Measurements from ENCODE around the gene CUL9. TPM values are rescaled to one million over a fixed set of nuclear protein-coding genes. Genes with fewer than 3 reads are reported as not detected.
A peak's percentile ranks its signal among the peaks of the same experiment; 100 is the strongest.
"Not testable (repeated sequence)": the region's sequence is repeated elsewhere in the genome, so short reads cannot be mapped to it uniquely, and the experiment has no call there.

Gene CUL9
- 8.3 and 15.7 TPM in 2 replicates for total RNA-seq (2014; rRNA removed; shearing (Covaris generic))

GRCh38 chr6:43181942-43182860 is at the start of gene CUL9:
Gene CUL9 (plus strand): TSS chr6:43182196. CDS start chr6:43184311, 2,115 bp downstream.
- H3K27ac ChIP-seq = peak within 1 kb of the TSS; percentile 34

GRCh38 chr6:43138267-43138666 is 43.7 kb upstream of the CUL9 start:
- no peak overlapping the region for H3K4me3 ChIP-seq
- no peak overlapping the region for H3K27ac ChIP-seq
- DNase-seq (ENCODE audit: low read depth in 1 of 2, low spot score in 2 of 2) = no peak
- peaks cover 8% of the 10 kb centered on the region for H3K36me3 ChIP-seq
- H3K4me1 ChIP-seq (replicated peaks) = peaks cover 4% of the 10 kb centered on the region
- no peaks in the 10 kb centered on the region for H3K9me3 ChIP-seq (replicated peaks)
- no peaks in the 10 kb centered on the region for H3K27me3 ChIP-seq (replicated peaks)

More at GRCh38 chr6:43181942-43182860, at the start of gene CUL9:
- peak within 1 kb of the TSS; percentile 58 for H3K4me3 ChIP-seq
- H3K4me1 ChIP-seq (replicated peaks) = peaks cover 16% of the 10 kb centered on the region
- H3K9me3 ChIP-seq (replicated peaks) = no peaks in the 10 kb centered on the region
- no peaks in the 10 kb centered on the region for H3K27me3 ChIP-seq (replicated peaks)
- peak; percentile 57 to 78 for DNase-seq (ENCODE audit: low read depth in 1 of 2, low spot score in 2 of 2)
- H3K36me3 ChIP-seq = peaks cover 83% of the 10 kb centered on the region

GRCh38 chr6:43139973-43140372 is 42.0 kb upstream of the CUL9 start:
- H3K27ac ChIP-seq; DNase-seq (ENCODE audit: low read depth in 1 of 2, low spot score in 2 of 2); H3K27me3 ChIP-seq (replicated peaks); H3K4me3 ChIP-seq; H3K9me3 ChIP-seq (replicated peaks): not testable (repeated sequence)
- peaks cover 11% of the 10 kb centered on the region for H3K4me1 ChIP-seq (replicated peaks)
- peaks cover 19% of the 10 kb centered on the region for H3K36me3 ChIP-seq

GRCh38 chr6:43141644-43142043 is 40.4 kb upstream of the CUL9 start:
- Histone ChIP-seq H3K27ac (no peak overlapping the region), H3K9me3 (replicated peaks) (no peaks in the 10 kb centered on the region), H3K36me3 (peaks cover 23% of the 10 kb centered on the region), H3K4me3 (no peak overlapping the region), H3K27me3 (replicated peaks) (no peaks in the 10 kb centered on the region), H3K4me1 (replicated peaks) (peaks cover 11% of the 10 kb centered on the region)
- no peak for DNase-seq (ENCODE audit: low read depth in 1 of 2, low spot score in 2 of 2)

- no peak for DNase-seq (ENCODE audit: low read depth in 1 of 2, low spot score in 2 of 2)
- H3K4me3 ChIP-seq = no peak overlapping the region
- no peaks in the 10 kb centered on the region for H3K9me3 ChIP-seq (replicated peaks)
- no peak overlapping the region for H3K27ac ChIP-seq
- H3K4me1 ChIP-seq (replicated peaks) = peaks cover 11% of the 10 kb centered on the region
- no peaks in the 10 kb centered on the region for H3K27me3 ChIP-seq (replicated peaks)
- peaks cover 23% of the 10 kb centered on the region for H3K36me3 ChIP-seq
Observed at GRCh38 chr6:43142101-43142500, 39.9 kb upstream of the CUL9 start.

- Histone ChIP-seq H3K27ac (no peak overlapping the region), H3K9me3 (replicated peaks) (no peaks in the 10 kb centered on the region)
Observed at GRCh38 chr6:43143235-43144128, 38.5 kb upstream of the CUL9 start.

GRCh38 chr6:43144879-43145278 is 37.1 kb upstream of the CUL9 start:
- Histone ChIP-seq H3K27ac (no peak overlapping the region), H3K9me3 (replicated peaks) (no peaks in the 10 kb centered on the region), H3K36me3 (peaks cover 27% of the 10 kb centered on the region), H3K4me1 (replicated peaks) (peaks cover 11% of the 10 kb centered on the region), H3K4me3 (no peak overlapping the region), H3K27me3 (replicated peaks) (no peaks in the 10 kb centered on the region)
- DNase-seq (ENCODE audit: low read depth in 1 of 2, low spot score in 2 of 2) = no peak

More at GRCh38 chr6:43143235-43144128, 38.5 kb upstream of the CUL9 start:
- peaks cover 11% of the 10 kb centered on the region for H3K4me1 ChIP-seq (replicated peaks)
- H3K36me3 ChIP-seq = peaks cover 30% of the 10 kb centered on the region
- no peak overlapping the region for H3K4me3 ChIP-seq
- DNase-seq (ENCODE audit: low read depth in 1 of 2, low spot score in 2 of 2) = peak; percentile 88 to 94
- H3K27me3 ChIP-seq (replicated peaks) = no peaks in the 10 kb centered on the region

GRCh38 chr6:43146261-43146660 is 35.7 kb upstream of the CUL9 start:
- H3K9me3 ChIP-seq (replicated peaks) = no peaks in the 10 kb centered on the region
- no peak for DNase-seq (ENCODE audit: low read depth in 1 of 2, low spot score in 2 of 2)
- H3K27me3 ChIP-seq (replicated peaks) = no peaks in the 10 kb centered on the region

GRCh38 chr6:43146709-43147688 is 35.0 kb upstream of the CUL9 start:
- H3K27me3 ChIP-seq (replicated peaks) = no peaks in the 10 kb centered on the region
- no peaks in the 10 kb centered on the region for H3K9me3 ChIP-seq (replicated peaks)
- no peak for DNase-seq (ENCODE audit: low read depth in 1 of 2, low spot score in 2 of 2)
- H3K4me3 ChIP-seq = no peak overlapping the region
- no peak overlapping the region for H3K27ac ChIP-seq
- peaks cover 24% of the 10 kb centered on the region for H3K36me3 ChIP-seq
- peaks cover 11% of the 10 kb centered on the region for H3K4me1 ChIP-seq (replicated peaks)

More at GRCh38 chr6:43146261-43146660, 35.7 kb upstream of the CUL9 start:
- no peak overlapping the region for H3K27ac ChIP-seq
- no peak overlapping the region for H3K4me3 ChIP-seq
- peaks cover 11% of the 10 kb centered on the region for H3K4me1 ChIP-seq (replicated peaks)
- peaks cover 29% of the 10 kb centered on the region for H3K36me3 ChIP-seq

GRCh38 chr6:43147691-43148477 is 34.1 kb upstream of the CUL9 start:
- Histone ChIP-seq H3K9me3 (replicated peaks) (no peaks in the 10 kb centered on the region), H3K4me1 (replicated peaks) (peaks cover 11% of the 10 kb centered on the region), H3K27ac (no peak overlapping the region), H3K36me3 (peaks cover 31% of the 10 kb centered on the region), H3K4me3 (no peak overlapping the region), H3K27me3 (replicated peaks) (no peaks in the 10 kb centered on the region)
- no peak for DNase-seq (ENCODE audit: low read depth in 1 of 2, low spot score in 2 of 2)

GRCh38 chr6:43149265-43149664 is 32.7 kb upstream of the CUL9 start:
- DNase-seq (ENCODE audit: low read depth in 1 of 2, low spot score in 2 of 2) = no peak
- no peak overlapping the region for H3K4me3 ChIP-seq
- no peaks in the 10 kb centered on the region for H3K4me1 ChIP-seq (replicated peaks)
- no peak overlapping the region for H3K27ac ChIP-seq
- H3K27me3 ChIP-seq (replicated peaks) = no peaks in the 10 kb centered on the region
- H3K9me3 ChIP-seq (replicated peaks) = no peaks in the 10 kb centered on the region
- H3K36me3 ChIP-seq = peaks cover 27% of the 10 kb centered on the region

- Histone ChIP-seq H3K36me3 (peaks cover 18% of the 10 kb centered on the region), H3K4me1 (replicated peaks) (no peaks in the 10 kb centered on the region), H3K27ac (no peak overlapping the region), H3K4me3 (no peak overlapping the region), H3K9me3 (replicated peaks) (no peaks in the 10 kb centered on the region), H3K27me3 (replicated peaks) (no peaks in the 10 kb centered on the region)
- no peak for DNase-seq (ENCODE audit: low read depth in 1 of 2, low spot score in 2 of 2)
Observed at GRCh38 chr6:43150051-43150751, 31.8 kb upstream of the CUL9 start.

Measured in SJSA1 (cell line).